ENCODE results near the gene PTPRE.

The PTPRE gene

GRCh38 chr10:127947211-127947610, 40.3 kb downstream of the PTPRE start:
- in situ Hi-C loops (cut with HindIII; ENCODE audit: low sequenced_read_pairs): no loop called here
- DNase-seq (ENCODE audit: low read depth): no peak
- no peak for TF ChIP-seq CTCF (IDR thresholded peaks at IDR 0.05; ENCODE audit: low read depth, low read length, missing control alignments)
- no peak overlapping the region for H3K4me3 ChIP-seq (ENCODE audit: low read depth, low read length)

- in situ Hi-C loops (cut with HindIII; ENCODE audit: low sequenced_read_pairs): no loop called here
- no peak overlapping the region for H3K4me3 ChIP-seq (ENCODE audit: low read depth, low read length)
- DNase-seq (ENCODE audit: low read depth): no peak
- no peak for TF ChIP-seq CTCF (IDR thresholded peaks at IDR 0.05; ENCODE audit: low read depth, low read length, missing control alignments)
These were observed 41.9 kb downstream of the PTPRE start for GRCh38 chr10:127948791-127949190.

- no peak overlapping the region for H3K4me3 ChIP-seq (ENCODE audit: low read depth, low read length)
- in situ Hi-C loops (cut with HindIII; ENCODE audit: low sequenced_read_pairs): no loop called here
- TF ChIP-seq CTCF (IDR thresholded peaks at IDR 0.05; ENCODE audit: low read depth, low read length, missing control alignments): no peak
- DNase-seq (ENCODE audit: low read depth): no peak
These were observed 42.9 kb downstream of the PTPRE start for GRCh38 chr10:127949831-127950230.

GRCh38 chr10:127951861-127952574, 45.1 kb downstream of the PTPRE start:
- in situ Hi-C loops (cut with HindIII; ENCODE audit: low sequenced_read_pairs): no loop called here
- no peak for TF ChIP-seq CTCF (IDR thresholded peaks at IDR 0.05; ENCODE audit: low read depth, low read length, missing control alignments)
- DNase-seq (ENCODE audit: low read depth): no peak
- no peak overlapping the region for H3K4me3 ChIP-seq (ENCODE audit: low read depth, low read length)

- in situ Hi-C loops (cut with HindIII; ENCODE audit: low sequenced_read_pairs): no loop called here
- no peak for TF ChIP-seq CTCF (IDR thresholded peaks at IDR 0.05; ENCODE audit: low read depth, low read length, missing control alignments)
- no peak for DNase-seq (ENCODE audit: low read depth)
- H3K4me3 ChIP-seq (ENCODE audit: low read depth, low read length): no peak overlapping the region
These were observed 45.6 kb downstream of the PTPRE start for GRCh38 chr10:127952575-127952869.

DNA sequence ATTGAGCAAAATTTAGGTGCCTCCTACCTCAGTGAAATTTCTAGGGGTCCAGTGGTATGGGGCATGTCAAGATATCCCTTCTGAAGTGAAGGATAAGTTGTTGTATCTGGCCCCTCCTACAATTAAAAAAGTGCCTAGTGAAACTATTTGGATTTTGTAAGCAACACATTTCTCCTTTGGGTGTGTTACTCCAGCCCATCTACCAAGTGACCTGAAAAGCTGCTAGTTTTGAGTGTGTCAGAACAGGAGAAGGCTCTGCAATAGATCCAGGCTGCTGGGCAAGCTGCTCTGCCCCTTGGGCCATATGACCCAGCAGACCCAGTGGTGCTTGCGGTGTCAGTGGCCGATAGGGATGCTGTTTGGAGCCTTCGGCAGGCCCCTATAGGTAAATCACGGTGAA, 46.0 kb downstream of the PTPRE start:
- DNase-seq (ENCODE audit: low read depth): no peak
- in situ Hi-C loops (cut with HindIII; ENCODE audit: low sequenced_read_pairs): no loop called here
- no peak for TF ChIP-seq CTCF (IDR thresholded peaks at IDR 0.05; ENCODE audit: low read depth, low read length, missing control alignments)
- H3K4me3 ChIP-seq (ENCODE audit: low read depth, low read length): no peak overlapping the region
